OCI-LY3 (cell line): ENCODE results near the gene TCTN2.

Experiments
- H2AFZ ChIP-seq: fragments of 200-600, 300-600 bp; shearing (Covaris generic); 2 replicates; pipeline ENCODE4 v1.6.0; 2014; ENCODE audit warnings: antibody characterized with exemption, low read depth, low read length
- H3K27ac ChIP-seq: fragments of 200-600, 300-600 bp; sonication (generic); 2 replicates; pipeline ENCODE4 v1.5.1; 2014; ENCODE audit warnings: mild to moderate bottlenecking, low read length, moderate library complexity, mixed read lengths
- H3K27me3 ChIP-seq: fragments of 200-600, 300-600 bp; sonication (generic); 2 replicates; pipeline ENCODE4 v1.6.1; 2014; ENCODE audit warnings: low read depth, low read length, mixed read lengths
- H3K36me3 ChIP-seq: fragments of 200-600, 300-600 bp; sonication (generic); replicated peaks from 2 replicates; pipeline ENCODE3; 2014; ENCODE audit warnings: low read depth, low read length, mixed read lengths
- H3K4me1 ChIP-seq: fragments of 300-600, 200-600 bp; sonication (generic); 2 replicates; pipeline ENCODE4 v1.6.1; 2014; ENCODE audit warnings: low read length, mixed read lengths
- H3K4me2 ChIP-seq: fragments of 200-600, 300-600 bp; sonication (generic); 2 replicates; pipeline ENCODE4 v1.6.1; 2014; ENCODE audit warnings: low read length, mixed read lengths
- H3K4me3 ChIP-seq: fragments of 300-600, 200-600 bp; sonication (generic); 2 replicates; pipeline ENCODE4 v1.5.1; 2014; ENCODE audit warnings: antibody characterized with exemption, mild to moderate bottlenecking, low read length, moderate library complexity
- H3K79me2 ChIP-seq: fragments of 300-600, 200-600 bp; shearing (Covaris generic); 2 replicates; pipeline ENCODE4 v1.6.1; 2014; ENCODE audit warnings: mild to moderate bottlenecking, low read length, mixed read lengths
- H3K9ac ChIP-seq: fragments of 300-600, 200-600 bp; shearing (Covaris generic); 2 replicates; pipeline ENCODE4 v1.6.0; 2014; ENCODE audit warnings: mild to moderate bottlenecking, low read length, moderate library complexity
- H3K9me3 ChIP-seq: fragments of 200-600, 300-600 bp; shearing (Covaris generic); 2 replicates; pipeline ENCODE4 v1.6.1; 2014; ENCODE audit warnings: low read length, mixed read lengths; ENCODE audit not compliant: insufficient read depth
- H4K20me1 ChIP-seq: fragments of 200-600, 300-600 bp; sonication (generic); 2 replicates; pipeline ENCODE4 v1.6.1; 2016; ENCODE audit warnings: low read length, mixed read lengths; ENCODE audit not compliant: insufficient read depth
- EZH2phosphoT487 ChIP-seq: fragments of 200-600 bp; shearing (Covaris generic); IDR thresholded peaks from 2 replicates; pipeline ENCODE4 v1.6.1; 2018; ENCODE audit warnings: antibody characterized with exemption, mixed run types, low read depth
- TF ChIP-seq, protein P1 (sequence below): fragments of 200-600, 300-600 bp; sonication (generic); IDR thresholded peaks from 2 replicates; pipeline ENCODE4 v1.5.1; 2014; ENCODE audit warnings: antibody characterized with exemption, low read length, low read depth

Gene TCTN2

DNA sequence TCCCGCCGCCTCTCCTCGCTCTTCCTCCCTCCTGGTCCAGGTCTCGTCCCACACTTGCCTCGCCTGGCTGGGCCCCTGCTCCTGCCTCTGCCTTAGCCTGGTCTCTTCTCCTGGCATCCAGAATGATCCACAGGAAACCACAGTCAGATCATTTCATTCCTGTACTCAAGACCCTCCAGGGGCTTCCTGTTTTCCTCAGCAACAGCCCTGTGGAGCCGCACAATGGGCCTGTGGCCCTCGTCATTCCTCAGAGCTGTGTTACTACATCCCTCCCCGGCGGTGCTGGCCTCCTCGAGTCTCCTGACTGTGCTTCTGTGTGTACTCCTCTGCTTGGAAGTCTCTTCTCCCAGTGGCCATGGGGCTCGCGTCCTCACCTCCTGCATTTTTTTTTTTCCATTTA lies 61.3 kb downstream of the TCTN2 start:
- Histone ChIP-seq H3K4me2 (no peak overlapping the region), H3K9me3 (no peaks in the 10 kb centered on the region), H3K4me3 (no peak overlapping the region), H3K9ac (no peak overlapping the region), H3K36me3 (peaks cover 48% of the 10 kb centered on the region), H3K79me2 (no peaks in the 10 kb centered on the region), H2AFZ (no peak overlapping the region), H3K4me1 (peaks cover 9% of the 10 kb centered on the region), H3K27ac (no peak overlapping the region), H3K27me3 (no peaks in the 10 kb centered on the region), H4K20me1 (no peaks in the 10 kb centered on the region)
- no peak for TF ChIP-seq EZH2phosphoT487
- TF ChIP-seq, protein P1, sequence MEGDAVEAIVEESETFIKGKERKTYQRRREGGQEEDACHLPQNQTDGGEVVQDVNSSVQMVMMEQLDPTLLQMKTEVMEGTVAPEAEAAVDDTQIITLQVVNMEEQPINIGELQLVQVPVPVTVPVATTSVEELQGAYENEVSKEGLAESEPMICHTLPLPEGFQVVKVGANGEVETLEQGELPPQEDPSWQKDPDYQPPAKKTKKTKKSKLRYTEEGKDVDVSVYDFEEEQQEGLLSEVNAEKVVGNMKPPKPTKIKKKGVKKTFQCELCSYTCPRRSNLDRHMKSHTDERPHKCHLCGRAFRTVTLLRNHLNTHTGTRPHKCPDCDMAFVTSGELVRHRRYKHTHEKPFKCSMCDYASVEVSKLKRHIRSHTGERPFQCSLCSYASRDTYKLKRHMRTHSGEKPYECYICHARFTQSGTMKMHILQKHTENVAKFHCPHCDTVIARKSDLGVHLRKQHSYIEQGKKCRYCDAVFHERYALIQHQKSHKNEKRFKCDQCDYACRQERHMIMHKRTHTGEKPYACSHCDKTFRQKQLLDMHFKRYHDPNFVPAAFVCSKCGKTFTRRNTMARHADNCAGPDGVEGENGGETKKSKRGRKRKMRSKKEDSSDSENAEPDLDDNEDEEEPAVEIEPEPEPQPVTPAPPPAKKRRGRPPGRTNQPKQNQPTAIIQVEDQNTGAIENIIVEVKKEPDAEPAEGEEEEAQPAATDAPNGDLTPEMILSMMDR, result no peak

DNA sequence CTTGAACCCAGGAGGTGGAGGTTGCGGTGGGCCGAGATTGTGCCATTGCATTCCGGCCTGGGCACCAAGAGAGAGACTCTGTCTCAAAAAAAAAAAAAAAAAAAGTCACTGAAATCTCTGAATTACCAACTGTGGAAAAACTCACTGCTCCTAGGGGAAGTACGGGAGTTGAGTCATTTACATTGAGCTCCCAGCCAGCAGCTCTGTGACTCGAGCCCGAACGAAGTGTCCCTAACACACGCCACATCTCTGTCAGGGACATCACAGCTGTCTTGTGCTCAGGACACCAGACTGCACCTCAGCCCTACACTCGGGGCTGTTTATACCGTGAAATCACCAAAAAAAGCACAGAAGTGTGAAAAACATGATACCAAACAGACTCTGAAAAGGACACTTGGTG lies 62.3 kb downstream of the TCTN2 start:
- TF ChIP-seq, protein P1, result no peak
- TF ChIP-seq EZH2phosphoT487, result no peak
- no peak overlapping the region for H3K4me2 ChIP-seq
- H3K4me1 ChIP-seq, result peaks cover 16% of the 10 kb centered on the region
- H2AFZ ChIP-seq, result no peak overlapping the region
- H3K36me3 ChIP-seq, result peaks cover 46% of the 10 kb centered on the region
- no peaks in the 10 kb centered on the region for H3K79me2 ChIP-seq
- H3K27ac ChIP-seq, result no peak overlapping the region
- H3K4me3 ChIP-seq, result no peak overlapping the region
- H3K9me3 ChIP-seq, result no peaks in the 10 kb centered on the region
- no peak overlapping the region for H3K9ac ChIP-seq
- H4K20me1 ChIP-seq, result no peaks in the 10 kb centered on the region
- H3K27me3 ChIP-seq, result no peaks in the 10 kb centered on the region

DNA sequence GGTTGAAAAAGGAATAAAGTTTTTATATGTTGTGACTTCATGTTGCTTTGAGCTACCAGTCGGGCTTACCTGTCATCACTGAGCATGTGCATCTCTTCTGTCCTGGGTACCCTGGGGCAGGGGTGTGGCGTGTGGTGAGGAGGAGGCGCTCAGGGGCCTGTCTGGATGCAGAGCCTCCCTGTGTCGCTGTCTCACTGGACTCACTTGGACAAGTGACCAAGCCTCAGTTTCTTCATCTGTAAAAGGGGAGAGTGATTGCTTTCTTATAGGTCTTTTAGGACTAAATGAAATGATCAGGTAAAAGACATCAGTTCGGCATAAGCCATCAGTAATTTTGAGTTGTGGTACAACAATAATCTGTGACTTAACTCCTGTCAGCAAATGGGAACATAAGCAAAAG lies 63.4 kb downstream of the TCTN2 start:
- TF ChIP-seq, protein P1, result no peak
- no peak for TF ChIP-seq EZH2phosphoT487
- no peaks in the 10 kb centered on the region for H3K9me3 ChIP-seq
- H3K4me3 ChIP-seq, result no peak overlapping the region
- H3K4me1 ChIP-seq, result peaks cover 16% of the 10 kb centered on the region
- no peaks in the 10 kb centered on the region for H3K79me2 ChIP-seq
- H3K27me3 ChIP-seq, result no peaks in the 10 kb centered on the region
- H3K27ac ChIP-seq, result no peak overlapping the region
- H3K36me3 ChIP-seq, result peaks cover 50% of the 10 kb centered on the region
- H3K4me2 ChIP-seq, result no peak overlapping the region
- no peak overlapping the region for H3K9ac ChIP-seq
- H2AFZ ChIP-seq, result no peak overlapping the region
- H4K20me1 ChIP-seq, result no peaks in the 10 kb centered on the region

DNA sequence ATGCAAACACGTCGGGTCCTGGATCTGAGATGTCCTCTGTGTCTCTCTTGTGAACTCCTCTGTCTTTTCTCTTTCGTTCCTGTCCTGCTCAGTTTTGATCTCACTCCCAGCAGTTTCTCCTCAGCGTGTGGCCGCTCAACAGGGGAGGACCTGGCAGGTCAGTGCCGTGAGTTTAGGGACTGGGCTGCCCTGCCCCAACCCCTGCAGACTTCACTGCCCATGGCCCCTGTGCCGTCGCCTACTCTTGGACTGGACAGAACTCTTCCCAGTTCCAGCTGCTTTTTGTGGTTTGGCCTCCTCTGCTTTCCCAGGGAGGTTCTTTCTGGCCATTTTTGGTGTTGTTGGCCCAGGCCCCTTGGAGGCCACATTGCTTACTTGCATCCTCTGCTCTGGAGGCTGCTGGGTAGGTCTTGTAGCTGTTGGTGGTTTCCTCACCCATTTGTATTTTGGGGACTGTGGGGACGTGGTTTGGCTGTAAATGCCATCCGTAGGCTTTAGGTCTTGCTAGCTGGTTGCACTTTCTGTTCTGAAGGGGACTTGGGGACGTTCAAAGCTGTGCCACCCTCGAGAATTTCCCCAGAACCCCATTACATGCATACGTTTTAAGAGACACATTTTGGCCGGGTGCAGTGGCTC lies 71.1 kb downstream of the TCTN2 start:
- Histone ChIP-seq H3K4me2 (no peak overlapping the region), H2AFZ (no peak overlapping the region), H4K20me1 (no peaks in the 10 kb centered on the region), H3K36me3 (peaks cover 25% of the 10 kb centered on the region), H3K9ac (no peak overlapping the region), H3K9me3 (no peaks in the 10 kb centered on the region), H3K4me3 (no peak overlapping the region), H3K27ac (no peak overlapping the region), H3K4me1 (peaks cover 9% of the 10 kb centered on the region), H3K79me2 (no peaks in the 10 kb centered on the region), H3K27me3 (no peaks in the 10 kb centered on the region)
- TF ChIP-seq, protein P1, result no peak
- no peak for TF ChIP-seq EZH2phosphoT487
